Stimulated activated CD8-positive, alpha-beta memory T cell treated with anti-CD3 and anti-CD28 coated beads, Interleukin-4, amount 100 ng/mL, for 24 hours (primary cell): ENCODE measurements around the gene RHOJ.
"Not testable (repeated sequence)": the region's sequence is repeated elsewhere in the genome, so short reads cannot be mapped to it uniquely, and the experiment has no call there.

ENCODE experiments used
- DNase-seq: peaks from one replicate; pipeline ENCODE4 v3.0.0-alpha.2; 2020; ENCODE audit warnings: low read depth

RHOJ gene

DNA sequence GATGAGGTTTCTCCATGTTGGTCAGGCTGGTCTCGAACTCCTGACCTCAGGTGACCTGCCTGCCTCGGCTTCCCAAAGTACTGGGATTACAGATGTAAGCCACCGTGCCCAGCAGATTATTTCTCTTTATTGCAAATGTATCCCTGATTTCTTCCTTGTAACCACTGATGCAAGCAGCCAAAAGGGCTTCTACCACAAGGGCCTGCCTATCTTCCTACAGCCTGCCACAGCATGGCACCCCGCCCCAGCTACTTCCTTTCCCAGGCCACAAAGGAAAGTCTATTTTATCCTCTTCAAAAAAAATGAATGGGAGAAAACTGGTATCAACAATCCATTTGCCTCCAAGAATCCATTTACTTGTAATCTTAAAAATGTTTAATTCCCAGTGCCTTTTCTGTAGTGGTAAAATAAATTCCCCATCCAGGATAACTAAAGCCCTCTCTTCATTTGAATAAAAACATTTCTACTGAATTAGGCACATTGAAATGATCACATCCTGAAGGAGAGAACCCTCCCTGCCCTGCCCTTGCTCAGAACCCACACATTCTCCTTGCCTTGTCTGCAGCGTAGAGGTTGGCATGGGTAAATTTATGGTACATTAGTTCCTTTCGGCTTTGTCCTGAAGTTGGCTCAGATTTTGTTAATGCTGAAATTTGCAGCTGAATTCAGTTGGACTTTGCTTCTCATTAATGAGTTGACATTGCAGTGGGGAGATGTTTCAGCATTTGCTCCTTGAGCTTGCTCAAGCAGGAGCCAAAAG, 95.3 kb downstream of the RHOJ start:
- DNase-seq: no peak

DNA sequence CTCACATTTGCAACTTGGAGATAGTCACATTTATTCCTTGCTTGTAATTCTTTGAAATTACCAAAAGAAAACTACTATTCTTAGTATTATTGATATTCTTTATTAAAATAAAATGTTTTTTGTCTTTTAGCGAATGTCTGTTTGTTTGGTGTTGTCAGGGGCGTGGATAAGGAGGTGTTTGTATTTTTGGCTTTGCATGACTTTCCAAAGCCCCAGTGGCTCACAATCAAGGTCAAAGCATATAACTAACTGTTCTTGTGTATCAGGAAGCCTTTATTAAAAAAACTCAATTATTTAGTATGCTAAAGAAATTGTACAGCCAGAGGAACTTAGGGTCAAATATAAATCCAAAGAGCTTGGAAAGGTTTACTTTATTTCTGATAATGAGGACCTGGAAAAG, 96.6 kb downstream of the RHOJ start:
- DNase-seq: no peak

DNA sequence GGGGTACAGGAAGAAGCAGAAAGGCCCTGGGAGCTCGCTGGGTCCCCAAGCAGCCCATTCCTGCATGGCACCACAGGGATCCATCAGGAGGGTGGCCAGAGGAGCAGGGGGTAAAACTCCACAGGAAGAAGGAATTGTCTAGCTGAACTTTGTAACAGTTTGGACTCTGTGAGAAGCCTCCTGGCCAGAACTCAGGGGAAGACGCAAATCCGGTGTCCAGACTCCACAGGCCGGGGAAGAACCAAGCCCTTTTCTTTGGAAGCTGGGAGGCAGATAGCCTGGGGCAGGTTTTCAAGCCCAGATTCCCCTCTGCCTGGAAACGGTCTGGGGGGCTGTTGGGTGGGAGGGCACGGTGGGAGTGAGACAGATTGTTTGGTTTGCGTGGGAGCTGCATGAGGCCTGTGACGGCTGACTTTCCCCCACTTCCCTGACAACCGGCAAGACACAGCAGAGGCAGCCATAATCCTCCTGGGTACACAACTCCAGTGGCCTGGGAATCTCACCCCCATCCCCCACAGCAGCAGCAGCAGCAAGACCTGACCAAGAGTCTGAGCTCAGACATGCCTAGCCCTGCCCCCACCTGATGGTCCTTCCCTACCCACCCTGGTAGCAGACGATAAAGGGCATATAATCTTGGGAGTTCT, 97.8 kb downstream of the RHOJ start:
- no peak for DNase-seq

DNA sequence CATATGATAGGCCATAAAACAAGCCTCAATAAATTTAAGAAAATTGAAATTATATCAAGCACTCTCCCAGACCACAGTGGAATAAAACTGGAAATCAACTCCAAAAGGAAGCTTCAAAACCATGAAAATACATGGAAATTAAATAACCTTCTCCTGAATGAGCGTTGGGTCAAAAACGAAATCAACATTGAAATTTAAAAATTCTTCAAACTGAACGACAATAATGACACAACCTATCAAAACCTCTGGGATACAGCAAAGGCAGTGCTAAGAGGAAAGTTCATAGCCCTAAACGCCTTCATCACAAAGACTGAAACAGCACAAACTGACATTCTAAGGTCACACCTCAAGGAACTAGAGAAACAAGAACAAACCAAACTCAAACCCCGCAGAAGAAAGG, 100.2 kb downstream of the RHOJ start:
- DNase-seq: not testable (repeated sequence)

DNA sequence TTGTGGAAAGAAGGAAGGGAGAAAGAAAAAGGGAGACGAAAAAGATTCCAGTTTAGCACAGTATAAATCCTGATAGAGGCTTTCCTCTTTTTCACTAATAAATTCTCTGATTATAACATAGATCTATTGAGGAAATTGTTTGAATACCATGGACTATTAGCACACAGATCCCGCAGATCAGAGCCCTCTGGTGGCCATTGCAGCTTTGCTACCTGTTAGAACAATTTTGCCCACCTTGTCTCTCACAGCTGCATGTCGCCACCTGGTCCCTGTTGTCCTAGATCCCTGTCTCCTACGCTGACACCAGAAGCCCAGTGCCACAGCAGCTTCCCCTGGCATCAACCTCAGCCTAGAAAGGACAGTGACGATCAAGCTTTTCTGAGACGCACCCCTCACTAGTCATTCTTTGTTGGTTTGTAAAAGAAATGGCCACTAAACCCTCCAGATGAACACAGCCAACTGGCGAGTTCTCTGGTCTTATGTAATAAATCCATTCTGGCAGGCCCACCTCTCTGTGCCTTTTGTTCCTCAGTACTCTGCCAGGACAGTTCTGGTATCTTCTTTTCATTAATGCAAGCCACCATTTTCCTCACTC, 104.6 kb downstream of the RHOJ start:
- DNase-seq: no peak

DNA sequence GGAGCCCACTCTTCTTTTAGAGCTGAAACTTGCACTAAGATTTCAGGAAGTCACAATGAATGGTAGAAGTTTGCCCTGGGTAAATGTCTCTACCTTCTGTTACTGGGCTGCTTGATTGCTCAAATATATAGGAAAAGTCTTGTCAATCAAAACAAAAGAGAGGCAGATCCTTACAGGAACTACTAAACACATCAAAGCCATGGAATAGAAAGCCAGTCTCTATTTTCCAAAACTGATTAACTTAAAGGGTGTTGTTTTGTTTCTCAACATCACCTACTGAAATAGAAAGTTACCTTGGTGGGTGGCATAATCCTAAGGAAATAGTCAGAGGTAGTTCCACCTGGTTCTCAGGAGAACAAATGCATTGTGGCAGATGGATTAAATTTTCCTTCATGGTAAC, 114.6 kb downstream of the RHOJ start, which contains the start of gene GPHB5:
Gene GPHB5, minus strand, starts transcription at position 101 of the 400 bp plus-strand sequence. CDS start 1,086 bp downstream, outside the sequence.
- no peak for DNase-seq

DNA sequence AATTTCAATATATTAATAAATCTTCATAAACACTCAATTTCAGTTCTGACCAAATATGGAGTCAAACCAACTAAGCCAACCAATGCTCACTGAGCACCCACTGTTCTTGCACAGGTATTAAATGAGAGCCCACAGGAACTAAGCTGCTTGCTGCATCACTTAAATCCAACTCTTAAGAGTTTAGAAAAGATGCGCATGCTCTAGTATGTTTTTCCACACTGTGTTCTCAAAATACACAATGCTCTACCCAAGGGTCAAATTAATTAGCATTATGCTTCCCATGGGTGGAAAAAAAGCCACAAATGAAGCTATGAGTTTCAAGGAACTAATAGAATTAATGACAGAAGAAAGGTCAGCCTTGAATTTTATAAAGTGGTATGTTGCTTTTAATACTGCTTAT, 118.2 kb downstream of the RHOJ start:
- DNase-seq: no peak

DNA sequence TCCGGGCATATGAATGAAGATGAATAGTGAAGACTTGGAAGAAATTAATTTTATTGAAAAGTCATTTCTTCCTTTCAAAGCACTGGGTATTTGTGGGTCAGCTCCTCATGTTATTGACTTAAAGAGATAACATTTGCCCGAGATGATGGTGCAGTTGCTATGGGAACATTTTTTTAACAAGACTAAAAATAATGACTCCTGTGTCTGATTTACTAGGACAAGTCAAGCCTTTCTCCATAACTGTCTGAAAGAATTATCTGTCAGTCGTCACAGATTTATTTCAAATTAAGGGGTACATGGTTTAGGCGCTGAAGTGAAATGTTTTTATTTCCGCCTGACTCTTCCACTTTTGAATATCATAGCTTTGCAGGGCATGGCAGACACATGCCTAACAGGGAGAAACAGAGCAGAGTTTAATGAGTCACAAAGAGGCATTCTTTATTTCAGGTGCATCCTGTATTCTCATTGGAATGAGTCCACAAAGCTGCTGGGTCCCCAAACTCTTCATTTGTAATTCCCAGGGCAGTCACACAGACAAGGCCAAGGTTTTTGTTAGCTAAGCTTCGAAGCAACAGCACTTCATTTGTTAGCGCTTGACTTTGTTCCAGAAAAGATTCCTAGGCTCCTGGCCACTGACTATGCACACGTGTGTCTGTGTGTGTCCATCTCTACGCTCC, 118.8 kb downstream of the RHOJ start:
- DNase-seq: no peak

DNA sequence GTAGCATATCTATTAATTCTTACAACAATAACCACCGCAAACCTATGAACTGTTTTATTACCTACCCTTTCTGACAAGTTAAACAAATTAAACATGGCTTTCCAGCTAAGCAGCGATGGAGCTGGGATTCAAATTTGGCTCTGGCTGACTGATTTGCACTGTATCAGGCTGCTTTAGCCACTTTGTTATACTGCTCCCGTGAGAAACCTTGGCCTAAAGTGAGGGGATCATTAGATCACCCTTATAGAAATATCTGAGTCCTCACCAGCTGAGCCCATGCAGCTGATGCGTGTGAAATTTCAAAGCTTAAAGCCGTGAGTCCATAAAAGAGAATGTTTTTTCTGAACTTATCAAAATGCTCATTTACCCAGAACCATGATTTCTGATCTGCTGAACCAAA, 122.6 kb downstream of the RHOJ start:
- DNase-seq: no peak

DNA sequence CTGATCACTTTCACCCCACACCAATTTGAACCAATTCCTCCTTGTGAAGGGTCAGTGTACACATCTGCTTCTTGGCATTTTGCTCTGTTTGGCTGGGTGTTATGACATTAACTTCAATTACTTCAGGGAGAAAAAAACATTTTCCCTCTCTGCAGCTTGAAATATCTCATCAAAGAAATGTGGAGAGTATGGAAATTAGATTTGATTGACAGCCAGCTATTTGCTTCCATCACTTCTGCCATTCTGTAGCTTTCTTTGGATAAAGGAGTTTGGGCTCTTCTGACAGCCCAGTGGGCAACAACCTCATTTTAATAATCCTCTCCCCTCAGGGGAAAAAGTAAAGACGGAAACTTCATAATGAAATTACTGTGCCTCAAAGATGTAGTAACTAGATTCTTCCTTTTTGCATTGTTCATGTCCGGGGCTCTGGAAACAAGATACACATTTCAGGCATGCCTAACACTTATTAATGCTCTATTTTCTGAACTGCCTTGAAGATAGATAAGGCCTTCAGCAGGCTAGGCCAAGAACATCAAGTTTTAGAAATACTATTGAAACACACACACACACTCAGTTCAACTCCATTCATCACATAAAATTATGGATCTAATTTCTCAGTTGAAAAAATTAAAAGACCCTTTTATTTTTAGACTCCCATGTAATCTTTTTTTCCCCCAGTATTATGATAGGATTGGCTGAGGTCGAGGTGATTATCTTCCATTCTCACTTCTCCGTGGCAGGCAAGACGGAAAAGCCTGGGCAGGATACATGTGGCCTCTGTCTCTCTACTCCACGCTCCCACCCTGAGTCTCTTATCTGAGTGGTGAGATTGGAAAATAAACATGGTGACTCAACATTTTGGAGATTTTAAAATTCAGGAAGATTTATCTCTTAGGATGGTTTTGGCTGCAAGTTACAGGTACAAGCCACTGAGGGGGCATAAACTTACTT, 124.8 kb downstream of the RHOJ start:
- DNase-seq: no peak

DNA sequence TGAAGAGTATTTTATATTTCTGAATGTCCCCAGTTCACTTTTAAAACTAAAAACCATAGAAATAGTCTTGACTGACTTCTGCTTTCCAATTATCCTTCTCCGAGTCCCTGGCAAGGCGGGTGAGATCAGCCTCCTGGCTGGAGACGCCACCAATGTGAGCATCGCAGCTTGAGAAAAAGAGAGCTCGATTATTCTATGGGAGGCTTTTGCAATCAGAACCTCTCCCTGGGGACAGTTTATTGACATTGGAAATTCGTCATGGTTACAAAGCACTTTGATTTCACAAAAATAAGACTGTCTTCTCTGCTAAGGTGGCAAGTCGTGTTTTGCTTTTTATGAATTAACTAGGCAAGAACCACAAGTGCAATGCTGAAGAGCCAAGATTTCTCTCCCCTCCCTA, 138.1 kb downstream of the RHOJ start:
- no peak for DNase-seq
